SIG-M5 treated with dmso at 0.1 percent for 504 hours (cell line): ENCODE results near the gene PTPMT1.

Experiments used
- DNase-seq: peaks from one replicate; lab custom pipeline; 2025; ENCODE audit not compliant: unreplicated experiment; lab: John Stamatoyannopoulos, UW

PTPMT1 gene

DNA sequence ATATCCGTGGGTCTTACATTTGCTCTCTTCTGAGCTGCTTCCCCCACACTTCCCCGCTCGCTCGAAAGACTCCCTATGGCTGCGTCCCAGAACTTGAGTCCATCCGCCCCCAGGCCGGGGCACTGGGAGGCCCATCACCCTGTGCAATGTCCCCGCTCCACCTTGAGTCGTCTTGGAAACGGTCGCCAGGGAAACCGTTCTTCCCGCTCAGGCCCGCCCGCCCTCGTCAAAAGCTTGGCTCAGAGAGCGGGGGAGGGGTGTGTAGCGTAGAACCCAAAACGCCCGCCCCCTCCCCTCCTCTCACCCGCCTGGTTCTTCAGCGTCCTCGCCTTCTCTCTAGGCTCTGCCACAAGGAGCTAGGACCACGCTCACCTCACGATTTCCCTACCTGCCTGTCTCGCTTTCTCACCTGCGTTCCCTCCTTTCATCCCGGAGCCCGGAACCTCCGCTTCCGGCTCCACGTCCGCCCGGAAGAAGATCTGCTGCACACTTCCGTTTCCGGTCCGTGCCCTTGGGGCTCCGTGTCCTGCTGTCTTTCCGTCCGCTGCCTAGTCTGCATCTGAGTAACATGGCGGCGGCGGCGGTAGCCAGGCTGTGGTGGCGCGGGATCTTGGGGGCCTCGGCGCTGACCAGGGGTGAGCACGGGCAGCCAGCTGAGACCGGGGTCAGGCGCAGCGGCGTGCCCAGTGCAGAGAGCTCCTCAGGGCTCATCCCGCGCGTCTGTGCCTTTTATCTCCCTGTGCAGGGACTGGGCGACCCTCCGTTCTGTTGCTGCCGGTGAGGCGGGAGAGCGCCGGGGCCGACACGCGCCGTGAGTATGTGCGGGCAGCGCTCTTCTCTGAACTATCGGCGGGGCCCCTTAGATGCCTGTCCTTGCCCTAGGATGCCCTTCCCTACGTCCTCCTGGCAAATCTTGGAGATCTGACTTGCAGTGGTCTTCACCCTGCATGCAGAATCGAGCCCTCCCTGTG is 13.4 kb downstream of the PTPMT1 start, which contains the start of the genes KBTBD4 and NDUFS3:
TSS of gene KBTBD4 (minus strand) at position 447 of the 971 bp plus-strand sequence. CDS start at position 428, 19 bp downstream.
TSS of gene NDUFS3 (plus strand) at position 551 of the 971 bp plus-strand sequence. CDS start at position 569, 18 bp downstream.
- peak; percentile 88 for DNase-seq

DNA sequence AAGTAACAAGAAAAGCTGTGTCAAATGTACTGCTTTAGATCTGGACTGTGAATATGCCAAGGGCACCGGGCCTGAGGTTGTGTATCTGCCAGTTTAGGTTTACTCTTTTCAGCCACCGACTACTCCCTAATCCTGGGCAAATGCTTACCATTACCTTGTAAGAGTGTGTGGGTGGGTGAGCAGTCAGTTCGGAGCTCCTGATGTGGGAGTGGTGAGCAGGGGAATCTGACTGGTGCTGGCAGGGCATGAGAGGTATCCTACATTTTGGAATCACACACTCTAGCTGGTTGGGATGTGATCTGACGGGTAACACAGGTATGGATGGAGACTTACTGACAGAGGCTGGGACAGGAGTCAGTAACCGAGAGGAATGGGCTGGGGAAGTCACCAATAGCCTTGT is 18.4 kb downstream of the PTPMT1 start:
- DNase-seq: no peak

DNA sequence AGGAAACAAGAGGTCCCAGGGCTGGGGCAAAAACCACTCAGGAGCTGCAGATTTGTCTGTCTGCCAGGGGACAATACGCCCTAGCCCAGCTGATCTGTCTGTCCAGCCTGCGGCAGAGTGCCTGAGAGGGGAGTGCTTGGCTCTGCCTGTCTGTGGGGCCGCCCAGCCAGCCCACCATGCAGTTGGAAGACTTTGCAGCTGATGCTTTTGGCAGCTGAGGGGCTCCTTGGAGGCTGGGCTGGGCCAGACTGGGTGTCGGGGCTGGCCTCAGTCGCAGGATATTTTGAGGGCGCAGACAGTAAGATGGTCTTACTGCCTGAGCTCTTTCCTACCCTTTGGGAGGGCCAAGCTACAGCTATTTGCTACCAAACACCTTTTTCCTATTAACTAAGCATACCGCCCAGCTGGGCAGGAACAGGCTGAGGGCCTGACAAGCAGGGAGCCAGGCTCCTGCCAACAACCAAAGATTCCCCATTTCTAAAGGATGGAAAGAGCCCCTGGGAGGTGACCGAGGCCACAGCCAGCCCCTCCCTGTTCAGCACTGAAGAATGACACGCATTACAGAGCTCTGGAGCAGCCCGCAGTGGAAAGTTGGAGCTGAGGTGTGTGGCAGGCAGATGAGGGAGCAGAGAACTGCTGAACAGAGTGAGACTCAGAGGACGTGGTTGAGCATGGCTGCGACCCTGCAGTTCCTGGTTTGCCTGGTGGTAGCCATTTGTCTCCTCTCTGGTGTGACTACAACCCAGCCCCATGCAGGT is 20.9 kb downstream of the PTPMT1 start, which contains the start of gene FAM180B:
TSS of gene FAM180B (plus strand) at position 581 of the 758 bp plus-strand sequence. CDS start at position 672, 91 bp downstream.
- DNase-seq: no peak

DNA sequence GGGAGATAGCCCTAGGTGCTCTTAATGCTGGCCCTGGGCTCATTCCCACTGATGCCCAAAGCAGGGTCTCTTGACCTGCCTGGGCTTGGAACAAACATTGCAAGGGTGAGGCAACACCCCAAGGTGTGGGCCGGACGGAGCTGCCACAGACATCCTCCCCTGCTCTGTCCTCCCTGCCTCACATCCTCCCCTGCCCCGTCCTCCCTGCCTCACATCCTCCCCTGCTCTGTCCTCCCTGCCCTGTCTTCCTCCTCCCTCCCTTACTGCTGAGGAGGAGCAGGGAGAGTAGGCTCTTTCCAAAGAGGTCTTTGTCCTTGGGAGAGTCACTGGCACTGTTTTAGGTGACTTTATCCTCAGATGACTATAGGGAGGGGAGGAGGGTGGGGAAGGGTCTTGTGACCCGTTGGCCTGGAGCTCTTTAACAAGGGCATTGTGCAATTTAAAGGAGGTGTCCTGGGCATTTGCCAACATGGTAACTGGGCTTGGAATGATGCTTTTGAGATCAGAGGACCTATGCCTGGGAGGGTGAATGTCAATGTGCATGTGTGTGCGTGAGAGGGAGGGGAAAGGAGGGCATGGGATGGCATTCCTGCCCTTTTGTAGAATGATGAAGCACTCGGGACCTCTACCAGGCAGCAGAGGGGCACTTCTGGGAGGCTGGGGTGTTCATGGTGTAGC is 21.8 kb downstream of the PTPMT1 start:
- no peak for DNase-seq

DNA sequence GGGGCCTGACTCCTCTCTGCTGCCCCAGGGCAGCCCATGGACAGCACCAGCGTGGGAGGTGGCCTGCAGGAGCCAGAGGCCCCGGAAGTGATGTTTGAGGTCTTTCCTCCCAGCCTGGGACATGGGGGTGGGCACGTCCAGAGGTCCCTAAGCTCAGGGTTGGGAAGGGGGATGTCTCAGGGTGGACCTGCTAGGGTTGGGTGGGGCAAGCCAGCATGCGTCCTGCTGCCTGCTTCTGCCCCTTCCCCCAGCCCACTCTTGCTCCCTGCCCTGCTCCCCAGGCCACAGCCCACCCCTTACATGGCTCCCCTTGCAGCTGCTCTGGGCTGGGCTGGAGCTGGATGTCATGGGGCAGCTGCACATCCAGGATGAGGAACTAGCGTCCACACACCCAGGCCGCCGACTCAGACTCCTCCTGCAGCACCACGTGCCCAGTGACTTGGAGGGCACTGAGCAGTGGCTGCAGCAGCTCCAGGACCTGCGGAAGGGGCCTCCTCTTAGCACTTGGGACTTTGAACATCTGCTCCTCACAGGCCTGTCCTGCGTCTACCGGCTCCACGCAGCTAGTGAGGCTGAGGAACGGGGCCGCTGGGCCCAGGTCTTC is 22.4 kb downstream of the PTPMT1 start:
- DNase-seq: no peak

DNA sequence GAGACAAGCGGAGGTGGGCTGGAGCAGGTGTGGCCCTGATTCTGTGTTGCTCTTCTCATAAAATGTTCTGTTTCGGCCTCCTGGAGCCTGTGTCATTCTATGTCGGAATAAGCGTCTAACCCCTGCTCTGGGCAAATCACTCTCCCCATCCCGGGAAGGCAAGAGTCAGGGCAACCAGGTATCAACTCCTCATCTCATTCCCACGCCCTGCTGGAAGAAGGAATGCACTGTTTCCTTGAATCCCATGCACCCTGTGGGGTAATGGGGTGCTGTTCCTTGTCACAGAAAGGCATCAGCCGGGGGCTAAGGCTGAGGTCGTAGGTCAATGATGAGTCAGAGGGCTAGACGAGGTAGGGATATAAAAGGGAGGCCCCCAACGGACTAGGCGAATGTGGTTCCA is 23.7 kb downstream of the PTPMT1 start:
- no peak for DNase-seq

DNA sequence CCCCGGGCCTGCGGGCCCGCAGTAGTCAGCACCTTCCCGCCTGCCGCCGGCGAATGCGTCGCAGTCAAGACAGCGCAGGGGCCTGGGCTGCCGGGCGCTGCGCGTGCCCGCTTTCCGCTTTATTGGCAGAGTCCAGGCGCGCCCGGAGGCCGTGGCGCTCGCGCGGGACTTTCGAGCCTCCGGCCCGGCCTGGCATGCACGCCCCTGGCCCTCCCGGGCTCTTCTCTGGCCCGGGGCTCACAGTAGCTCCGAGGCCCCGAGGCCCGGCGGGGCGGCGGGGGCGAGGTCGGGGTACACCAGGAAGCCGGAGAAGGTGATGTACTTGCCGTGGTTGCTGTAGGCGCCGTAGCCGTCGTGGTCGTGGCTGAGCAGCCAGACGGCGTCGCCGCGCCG is 24.2 kb downstream of the PTPMT1 start:
- no peak for DNase-seq

DNA sequence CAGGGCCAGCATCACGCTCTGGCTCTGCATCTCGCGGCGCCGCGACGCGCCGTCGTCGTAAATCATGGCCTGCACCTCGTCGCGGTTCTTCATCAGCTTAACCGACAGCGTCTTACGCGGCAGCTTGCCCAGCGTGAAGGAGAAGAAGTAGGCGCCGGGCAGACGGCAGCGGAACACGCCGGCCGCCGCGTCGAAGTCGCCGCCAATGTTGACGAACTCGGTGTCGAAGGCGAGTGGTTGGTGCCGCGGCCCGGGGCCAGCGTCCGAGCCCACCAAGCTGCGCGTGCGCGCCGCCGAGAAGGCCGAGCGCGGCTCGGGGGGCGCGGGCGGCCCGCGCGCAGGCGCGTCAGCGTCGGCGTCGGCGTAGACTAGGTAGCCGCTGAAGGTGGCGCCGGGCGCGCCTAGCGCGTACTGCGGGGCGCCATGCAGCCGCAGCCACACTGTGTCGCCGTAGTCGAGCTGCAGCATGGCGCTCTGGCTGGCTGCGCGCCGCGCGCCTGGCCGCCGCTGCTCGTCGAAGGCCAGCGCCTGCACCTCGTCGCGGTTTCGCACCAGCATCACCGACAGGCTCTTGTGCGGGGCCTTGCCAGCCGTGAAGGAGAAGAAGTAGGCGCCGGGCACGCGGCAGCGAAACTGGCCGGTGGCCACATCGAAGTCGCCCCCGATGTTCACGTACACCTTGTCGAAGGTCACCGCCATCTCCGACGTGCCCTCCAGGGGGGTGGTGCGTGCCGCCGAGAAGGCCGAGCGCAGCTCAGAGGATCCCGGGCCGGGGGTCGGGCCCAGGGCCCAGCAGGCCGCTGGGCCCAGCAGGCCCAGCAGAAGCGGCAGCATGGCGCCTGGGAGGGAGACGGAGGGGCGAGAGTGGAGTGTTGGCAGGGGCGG is 24.8 kb downstream of the PTPMT1 start:
- no peak for DNase-seq

DNA sequence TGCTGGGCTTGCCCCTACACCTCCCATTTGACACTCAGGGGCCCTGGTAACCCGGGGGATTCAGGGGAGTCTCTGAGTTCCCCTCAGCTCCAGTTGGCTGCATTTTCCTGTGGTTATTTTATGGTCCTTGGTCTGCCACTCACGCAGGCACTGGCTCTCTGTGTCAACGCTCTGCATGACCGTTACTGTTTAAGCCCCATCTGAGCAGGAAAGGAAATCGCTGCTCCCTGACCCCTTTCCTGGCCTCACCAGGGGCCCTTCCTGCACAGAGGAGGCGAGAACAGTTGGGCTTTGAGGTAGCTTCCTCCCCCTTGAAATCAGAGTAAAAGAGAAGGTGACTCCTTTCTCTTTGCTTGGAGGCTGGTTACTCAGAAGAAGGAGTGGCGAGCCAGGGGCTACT is 26.4 kb downstream of the PTPMT1 start:
- no peak for DNase-seq

DNA sequence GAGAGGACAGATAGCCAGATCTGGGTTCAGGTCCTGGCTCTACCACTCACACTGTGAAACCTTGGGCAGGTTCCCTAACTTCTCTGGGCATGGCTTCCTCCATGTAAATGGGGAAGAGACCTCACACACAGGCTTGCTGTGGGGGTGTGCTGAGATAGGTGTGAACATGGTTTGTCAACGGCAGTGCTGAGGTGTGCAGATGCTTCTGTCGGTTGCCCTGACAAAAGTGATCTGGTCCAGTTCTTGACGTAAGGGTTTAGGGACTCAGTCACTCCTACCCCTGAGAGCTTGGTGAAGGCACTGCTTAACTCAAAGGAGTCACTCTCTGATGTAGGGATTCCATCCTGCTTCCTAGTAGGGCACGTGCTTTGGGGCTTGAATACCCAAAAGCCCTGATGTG is 26.9 kb downstream of the PTPMT1 start:
- no peak for DNase-seq

DNA sequence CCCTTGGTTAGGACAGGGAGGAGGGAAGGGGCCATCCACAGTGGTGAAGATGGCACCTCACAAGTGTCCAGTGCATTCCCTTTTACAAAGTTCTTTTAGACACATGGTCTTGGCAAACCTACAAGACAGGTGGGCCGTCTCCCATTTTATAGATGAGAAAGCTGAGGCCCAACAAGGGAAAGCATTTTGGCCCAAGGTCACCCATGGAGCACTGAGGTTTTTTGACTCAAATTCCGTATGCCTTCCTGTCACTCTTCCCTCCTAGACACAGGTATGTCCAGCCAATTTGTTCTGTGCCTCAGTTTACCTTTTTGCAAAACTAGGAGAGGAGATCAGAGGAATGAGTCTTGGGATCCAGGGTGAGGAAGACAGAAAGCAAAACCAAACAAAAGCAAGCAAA is 27.6 kb downstream of the PTPMT1 start:
- DNase-seq: no peak

DNA sequence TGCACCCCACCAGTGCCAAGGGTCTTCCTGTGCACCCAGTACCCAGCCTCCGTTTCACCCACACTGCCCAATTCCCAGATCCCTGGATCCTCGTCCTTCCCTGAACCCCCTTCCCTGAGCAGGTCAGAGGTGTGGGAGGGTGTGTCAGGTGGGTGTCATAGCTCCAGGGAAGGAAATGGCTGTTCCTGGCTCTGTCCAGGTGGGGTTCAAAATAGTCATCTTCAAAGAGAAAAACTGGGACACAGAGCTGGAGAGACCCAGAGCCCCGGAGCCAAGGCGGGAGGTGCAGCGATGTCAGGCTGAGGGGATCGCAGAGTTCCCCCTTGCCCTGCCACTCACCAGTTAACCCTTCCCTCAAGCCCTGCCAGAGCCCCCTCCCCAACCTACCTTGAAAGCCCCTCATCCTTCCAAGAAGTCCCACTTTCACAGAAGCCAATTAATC is 28.1 kb downstream of the PTPMT1 start:
- no peak for DNase-seq

DNA sequence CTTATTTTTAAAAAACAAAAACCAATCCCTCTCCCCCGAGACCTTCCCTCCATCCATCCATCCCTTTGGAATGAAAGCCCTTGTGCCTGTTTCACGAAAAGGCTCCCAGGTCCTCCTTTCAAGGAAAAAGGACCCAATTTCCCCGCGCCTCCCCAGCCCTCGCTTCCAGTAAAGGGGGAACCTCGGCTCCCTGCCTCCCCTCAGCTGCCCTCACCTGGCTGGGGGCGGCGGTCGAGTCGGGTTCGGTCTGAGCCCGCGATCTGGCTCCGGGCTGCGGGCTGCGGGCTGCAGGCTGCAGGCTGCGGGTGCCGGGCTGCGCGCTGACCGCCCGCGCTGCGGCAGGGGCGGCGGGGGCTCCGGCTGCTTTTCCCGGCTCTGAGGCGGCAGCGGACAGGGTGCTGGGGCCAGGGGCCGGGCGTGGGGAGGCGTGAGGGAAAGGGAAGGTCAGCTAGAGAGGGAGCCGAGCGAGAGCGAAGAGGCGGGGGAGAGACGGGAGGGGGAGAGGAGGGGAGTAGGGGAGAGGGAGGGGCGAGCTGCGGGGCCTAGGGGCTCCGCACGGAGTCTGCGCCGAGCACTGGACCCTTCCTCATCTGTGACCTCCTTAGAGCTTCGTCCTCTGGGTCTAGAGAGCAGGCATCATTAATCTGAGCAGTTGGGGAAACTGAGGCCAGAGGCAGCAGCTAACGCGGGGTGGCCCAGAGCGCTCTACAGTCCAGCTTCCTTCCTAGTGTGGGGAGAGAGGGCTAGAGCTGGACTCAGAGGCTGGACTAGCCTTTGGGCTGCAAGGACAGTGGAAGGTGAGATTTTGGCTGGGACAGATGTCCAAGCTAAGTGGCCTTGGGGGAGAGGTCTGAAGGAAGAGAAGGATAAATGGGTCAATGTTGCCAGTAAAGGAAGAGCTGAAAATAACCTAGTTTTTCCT is 28.8 kb downstream of the PTPMT1 start, which contains the start of gene C1QTNF4:
TSS of gene C1QTNF4 (minus strand) at position 478 of the 922 bp plus-strand sequence. CDS start 3,601 bp downstream, outside the sequence.
- DNase-seq: no peak

DNA sequence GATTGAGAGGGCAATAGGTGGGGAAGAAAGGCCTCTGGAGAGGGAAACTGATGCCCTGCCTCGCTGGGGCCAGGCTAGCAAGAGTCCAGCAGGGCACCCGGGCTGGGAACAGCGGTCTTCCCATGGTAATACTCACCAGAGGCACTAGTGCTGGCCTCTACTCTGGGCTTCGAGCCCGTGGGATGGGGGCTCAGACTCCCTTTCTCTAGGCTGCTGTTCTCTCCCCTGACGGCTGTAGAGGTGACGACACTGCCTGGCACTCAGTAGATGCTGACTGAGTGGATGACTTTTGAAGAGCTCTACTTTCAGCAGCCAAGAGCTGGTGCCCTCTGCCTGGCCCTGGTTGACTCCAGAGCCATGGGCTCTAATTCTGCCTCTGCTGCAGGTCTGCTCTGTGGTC is 29.6 kb downstream of the PTPMT1 start:
- no peak for DNase-seq

DNA sequence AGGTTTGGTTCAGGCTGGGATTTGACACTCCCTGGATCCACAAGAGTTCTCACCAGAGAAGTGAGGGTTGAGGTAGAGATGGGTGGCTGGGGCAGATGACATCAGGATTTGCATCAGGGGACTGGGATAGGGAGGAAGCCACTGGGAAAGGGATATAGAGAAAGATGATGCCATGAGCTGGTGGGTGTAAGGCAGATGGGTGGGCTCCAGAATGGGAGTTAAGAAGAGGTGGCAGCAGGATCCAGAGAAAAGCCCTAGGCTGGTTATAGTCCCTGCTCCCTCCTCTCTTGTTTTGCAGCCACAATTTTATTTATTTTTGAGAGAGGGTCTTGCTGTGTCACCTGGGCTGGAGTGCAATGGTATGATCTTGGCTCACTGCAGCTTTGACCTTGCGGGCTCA is 30.6 kb downstream of the PTPMT1 start:
- DNase-seq: no peak

DNA sequence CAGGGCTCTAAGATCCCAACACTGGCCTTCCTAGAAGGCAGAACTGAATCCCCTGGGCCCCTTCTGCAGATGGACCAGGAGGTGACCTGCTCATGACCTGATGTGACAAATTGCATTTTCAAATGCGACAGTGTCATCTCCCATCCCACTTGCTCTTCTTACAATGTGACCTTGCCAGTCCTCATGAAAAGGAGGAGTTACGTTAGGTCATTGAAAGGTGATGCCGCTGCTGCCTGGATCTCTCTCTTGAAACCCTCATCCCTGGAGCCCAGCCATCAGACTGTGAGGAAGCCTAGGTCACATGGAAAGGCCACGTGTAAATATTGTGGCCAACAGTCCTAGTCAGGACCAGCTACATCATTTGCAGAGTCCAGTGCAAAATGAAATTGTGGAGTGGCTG is 34.5 kb downstream of the PTPMT1 start:
- no peak for DNase-seq

DNA sequence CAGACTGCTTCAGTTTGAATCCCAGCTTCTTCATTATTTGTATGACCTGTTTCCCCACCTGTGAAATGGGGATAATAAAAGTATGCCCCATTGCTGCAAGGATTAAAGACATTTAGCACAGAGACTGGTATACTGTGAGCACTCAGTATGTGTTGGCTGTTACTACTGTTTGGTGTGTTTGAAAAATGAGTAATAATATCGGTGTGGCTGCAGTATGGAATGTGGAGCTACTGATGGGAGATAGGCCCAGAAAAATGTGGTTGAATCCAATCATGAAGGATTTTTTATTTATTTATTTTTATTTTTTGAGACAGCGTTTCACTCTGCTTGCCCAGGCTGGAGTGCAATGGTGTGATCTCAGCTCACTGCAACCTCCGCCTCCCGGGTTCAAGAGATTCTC is 37.9 kb downstream of the PTPMT1 start:
- no peak for DNase-seq

DNA sequence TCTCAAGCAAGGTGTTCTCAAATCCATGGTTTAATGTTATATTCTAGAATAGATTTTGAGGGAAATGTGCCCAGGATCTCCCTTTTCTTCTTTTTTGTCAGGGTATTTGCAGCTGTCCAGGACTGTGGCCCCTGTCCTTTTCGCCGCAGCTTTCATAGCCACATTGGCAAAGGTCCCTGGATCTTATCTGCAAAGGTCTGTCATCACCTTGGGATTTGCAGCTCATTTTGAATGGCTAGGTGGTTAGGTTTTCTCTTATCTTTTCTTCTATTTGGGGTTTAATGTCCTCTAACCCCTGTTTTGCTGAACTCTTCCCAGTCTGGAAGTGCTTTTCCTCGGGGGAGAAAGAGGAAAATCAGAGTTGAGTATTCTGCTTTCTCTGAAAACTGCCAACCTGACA is 40.5 kb downstream of the PTPMT1 start:
- DNase-seq: no peak
